Right lobe of liver (tissue), 6 donors: ENCODE data around the gene MIR17HG. TPM values are rescaled to one million over a fixed set of nuclear protein-coding genes. Genes with fewer than 3 reads are reported as not detected.

ENCODE experiments used
- ATAC-seq, 4 donors: fragments of 200-7000 bp; cut with Tn5 transposase; one replicate each; pipeline ENCODE4 v1.9.1; 2020; ENCODE audit warnings: mild to moderate bottlenecking in 4 of 4, moderate library complexity in 4 of 4
- DNase-seq, 3 donors: peaks; one replicate each; pipeline ENCODE4 v3.0.0-alpha.2; 2020
- H3K27ac ChIP-seq, 3 donors: fragments of 200-600 bp; one replicate each; pipeline ENCODE4 v1.8.0; 2022
- H3K27me3 ChIP-seq, 2 donors: fragments of 200-600 bp; one replicate each; pipeline ENCODE4 v1.8.0; 2022
- H3K36me3 ChIP-seq, 4 donors: fragments of 200-600 bp; sonication (generic) in 1 of 4; one replicate each; pipeline versions ENCODE4 v1.5.1 to v1.8.0; 2017 to 2022; ENCODE audit warnings: control low read depth in 1 of 4
- H3K4me1 ChIP-seq, 4 donors: fragments of 200-600 bp; sonication (generic) in 1 of 4; one replicate each; pipeline versions ENCODE4 v1.5.1 to v1.8.0; 2017 to 2022; ENCODE audit warnings: control low read depth in 1 of 4
- H3K4me3 ChIP-seq, 3 donors: fragments of 200-600 bp; one replicate each; pipeline ENCODE4 v1.8.0; 2022
- H3K9me3 ChIP-seq, 4 donors: fragments of 200-600 bp; sonication (generic) in 1 of 4; one replicate each; pipeline versions ENCODE4 v1.5.1 to v1.8.0; 2017 to 2022; ENCODE audit warnings: control low read depth in 1 of 4
- POLR2A ChIP-seq: fragments of 450-650 bp; IDR thresholded peaks from one replicate; pipeline ENCODE4 v1.6.1; 2017; ENCODE audit warnings: antibody characterized with exemption, mild to moderate bottlenecking
- WGBS: methylation state at CpG from one replicate; pipeline ENCODE4 v1.1.6; 2018; ENCODE audit warnings: low coverage, low lambda C conversion rate; ENCODE audit not compliant: insufficient coverage; ENCODE audit errors: missing lambda C conversion rate; 5-methylcytosine and 5-hydroxymethylcytosine counted together
- intact Hi-C, 2 donors: fragments of 100-400 bp; cut with DNase I; formaldehyde crosslinking; loops; one replicate each; pipeline versions ENCODE4 v1.11.2 to v1.14.1; 2022
- total RNA-seq, 6 experiments: library from RNA; depleted of rRNA in 2 of 6; stranded (reverse); fragments of >200 nt in 2 of 6; fragmentation: NEBNext Ultra II Directional in 3 of 6; extraction: Animal tissue kit (Norgen Biotek cat#: 25700) in 3 of 6; gene quantifications; one replicate each; pipeline versions ENCODE4 v1.1.0 to v1.2.4, GENCODE V29; 2016 to 2023
- TF ChIP-seq, protein P1 (sequence below), 4 donors: fragments of 200-600 bp in 3 of 4; fragments of 450-650 bp in 1 of 4; IDR thresholded peaks; one replicate each; pipeline versions ENCODE4 v1.5.1 to v1.8.0; 2016 to 2022; ENCODE audit warnings: antibody characterized with exemption in 4 of 4, mild to moderate bottlenecking in 2 of 4
- donor health status: DM: no; HTN: yes; CAD: no.
- donor health status: DM: no; HTN: no; CAD: no.
- donor health status: DM: no; HTN: no; CAD: no.
- donor health status: DM: no; HTN: yes; CAD: no.
- donor health status: DM: no; HTN: yes; CAD: no.

MIR17HG gene
- total RNA-seq, 6 experiments from 2014 or later = 1.8 to 3.8 (median 2.4) TPM

DNA sequence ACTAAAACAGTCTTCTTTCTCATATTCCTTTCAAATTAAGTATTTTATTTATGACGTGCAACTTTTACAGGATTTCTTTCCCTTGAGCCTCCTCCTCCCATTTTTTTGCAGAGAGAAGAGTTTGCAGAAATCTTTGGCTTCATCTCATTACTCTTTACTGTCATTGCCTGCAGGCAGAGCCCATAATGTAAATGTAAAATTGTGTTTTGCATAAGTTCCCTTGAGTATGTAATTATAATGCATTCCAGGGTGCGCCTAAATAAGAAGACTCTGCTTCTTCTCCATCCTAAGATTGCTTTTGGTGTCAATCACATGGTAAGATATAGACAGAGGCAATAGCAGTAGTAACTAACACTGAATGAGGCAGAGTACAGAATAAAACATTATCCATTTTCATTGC is 23.0 kb downstream of the MIR17HG start:
- no peaks in the 10 kb centered on the region for H3K9me3 ChIP-seq
- H3K27me3 ChIP-seq = no peaks in the 10 kb centered on the region
- TF ChIP-seq POLR2A = no peak
- TF ChIP-seq, protein P1, sequence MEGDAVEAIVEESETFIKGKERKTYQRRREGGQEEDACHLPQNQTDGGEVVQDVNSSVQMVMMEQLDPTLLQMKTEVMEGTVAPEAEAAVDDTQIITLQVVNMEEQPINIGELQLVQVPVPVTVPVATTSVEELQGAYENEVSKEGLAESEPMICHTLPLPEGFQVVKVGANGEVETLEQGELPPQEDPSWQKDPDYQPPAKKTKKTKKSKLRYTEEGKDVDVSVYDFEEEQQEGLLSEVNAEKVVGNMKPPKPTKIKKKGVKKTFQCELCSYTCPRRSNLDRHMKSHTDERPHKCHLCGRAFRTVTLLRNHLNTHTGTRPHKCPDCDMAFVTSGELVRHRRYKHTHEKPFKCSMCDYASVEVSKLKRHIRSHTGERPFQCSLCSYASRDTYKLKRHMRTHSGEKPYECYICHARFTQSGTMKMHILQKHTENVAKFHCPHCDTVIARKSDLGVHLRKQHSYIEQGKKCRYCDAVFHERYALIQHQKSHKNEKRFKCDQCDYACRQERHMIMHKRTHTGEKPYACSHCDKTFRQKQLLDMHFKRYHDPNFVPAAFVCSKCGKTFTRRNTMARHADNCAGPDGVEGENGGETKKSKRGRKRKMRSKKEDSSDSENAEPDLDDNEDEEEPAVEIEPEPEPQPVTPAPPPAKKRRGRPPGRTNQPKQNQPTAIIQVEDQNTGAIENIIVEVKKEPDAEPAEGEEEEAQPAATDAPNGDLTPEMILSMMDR (IDR thresholded peaks at IDR 0.05) = no peak
- WGBS = 94% methylated on average over 2 of the region's 2 CpGs
- H3K27ac ChIP-seq = no peak overlapping the region
- ATAC-seq (no peak), DNase-seq (no peak)
- no peak overlapping the region for H3K4me3 ChIP-seq
- H3K36me3 ChIP-seq = no peaks in the 10 kb centered on the region
- intact Hi-C loops = no loop called here
- peaks cover 0 to 15% (median 7%) of the 10 kb centered on the region in 4 donors for H3K4me1 ChIP-seq

DNA sequence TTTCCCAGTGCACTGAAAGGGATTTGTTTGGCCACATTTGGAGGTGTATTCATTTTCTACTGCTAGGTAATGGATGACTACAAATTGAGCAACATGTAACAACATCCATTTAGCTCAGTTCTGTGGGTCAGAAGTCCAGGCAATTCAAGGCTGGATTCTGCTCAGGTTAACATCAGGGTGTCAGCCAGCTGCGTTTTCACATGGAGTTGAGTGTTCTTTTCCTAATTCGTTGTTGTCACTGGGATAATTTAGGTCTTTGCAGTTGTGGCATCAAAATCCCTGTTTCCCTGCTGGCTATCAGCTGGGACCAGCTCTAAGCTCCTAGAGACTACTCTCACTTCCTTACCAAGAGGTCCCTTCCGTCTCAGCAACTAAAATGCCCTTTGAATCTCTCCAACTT is 25.4 kb downstream of the MIR17HG start:
- Histone ChIP-seq H3K9me3 (no peaks in the 10 kb centered on the region), H3K4me3 (peak overlapping the region in 1 of 3 donors; percentile 10), H3K27me3 (no peaks in the 10 kb centered on the region), H3K4me1 (peaks cover 0 to 15% (median 7%) of the 10 kb centered on the region in 4 donors), H3K27ac (peak overlapping the region in 2 of 3 donors; percentile 66 to 76), H3K36me3 (no peaks in the 10 kb centered on the region)
- TF ChIP-seq POLR2A = peak; percentile 41
- TF ChIP-seq, protein P1 (IDR thresholded peaks at IDR 0.05) = no peak
- ATAC-seq (peak; percentile 92 to 97 (median 94)), DNase-seq (peak in 1 of 3 donors; percentile 69)
- intact Hi-C loops = no loop called here
- WGBS = 20% methylated on average over 3 of the region's 3 CpGs

DNA sequence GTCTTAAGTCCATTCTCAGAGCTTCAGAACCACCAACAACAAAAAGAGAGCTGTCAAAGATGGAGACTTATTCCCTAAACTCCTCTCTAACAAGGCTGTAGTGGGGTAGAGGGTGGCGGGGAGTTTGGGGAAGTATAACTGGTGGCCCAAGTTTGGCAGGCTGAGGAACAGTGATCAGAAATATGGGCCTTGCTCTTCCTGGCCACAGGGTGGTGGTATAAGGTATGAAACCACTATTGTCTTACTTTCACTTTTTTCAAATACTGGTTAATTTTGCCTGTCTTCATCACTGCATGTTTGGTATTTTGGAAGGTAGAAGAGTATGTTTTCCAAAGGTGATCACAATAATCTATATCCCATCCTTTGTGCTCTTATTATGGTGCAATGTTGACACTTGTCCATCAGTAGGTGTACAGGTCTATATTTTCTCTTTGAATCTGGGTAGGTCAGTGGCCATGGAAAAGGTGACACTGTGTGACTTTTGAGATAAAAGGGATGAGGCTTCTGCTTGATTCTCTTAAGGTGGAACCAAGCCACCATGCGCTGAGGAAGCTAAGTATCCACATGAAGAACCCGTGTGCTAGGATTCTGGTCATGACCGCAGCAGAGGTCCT is 27.7 kb downstream of the MIR17HG start:
- WGBS = 74% methylated on average over 4 of the region's 4 CpGs
- no peak overlapping the region for H3K27ac ChIP-seq
- TF ChIP-seq, protein P1 (IDR thresholded peaks at IDR 0.05) = peak; percentile 44 to 62 (median 52)
- no peak for TF ChIP-seq POLR2A
- no peak for DNase-seq
- no peaks in the 10 kb centered on the region for H3K36me3 ChIP-seq
- no peaks in the 10 kb centered on the region for H3K27me3 ChIP-seq
- ATAC-seq = peak; percentile 56 to 71 (median 62)
- H3K9me3 ChIP-seq = no peaks in the 10 kb centered on the region
- intact Hi-C loops = no loop called here
- H3K4me3 ChIP-seq = no peak overlapping the region
- H3K4me1 ChIP-seq = peaks cover 0 to 15% (median 7%) of the 10 kb centered on the region in 4 donors

DNA sequence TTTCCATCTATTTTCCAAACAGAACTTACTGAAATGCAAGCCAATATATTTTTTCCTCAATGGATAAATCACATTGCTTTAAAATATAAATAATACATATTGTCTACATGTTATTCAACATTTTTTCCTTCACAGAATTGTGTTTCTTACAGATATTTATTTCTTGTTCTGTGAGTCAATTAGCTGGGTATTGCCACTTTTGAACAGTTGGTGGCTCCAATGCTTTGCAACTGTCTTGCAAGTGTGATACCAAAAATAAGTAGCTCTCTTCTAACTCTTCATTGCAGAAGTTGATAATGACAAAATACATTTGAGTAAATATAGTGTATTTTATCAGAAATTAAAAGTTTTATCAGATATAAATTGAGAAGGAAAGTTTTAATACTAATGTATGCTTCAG is 33.9 kb downstream of the MIR17HG start:
- no peaks in the 10 kb centered on the region for H3K27me3 ChIP-seq
- H3K4me1 ChIP-seq = no peaks in the 10 kb centered on the region
- DNase-seq = no peak
- H3K9me3 ChIP-seq = no peaks in the 10 kb centered on the region
- H3K36me3 ChIP-seq = no peaks in the 10 kb centered on the region
- no peak overlapping the region for H3K27ac ChIP-seq
- H3K4me3 ChIP-seq = no peak overlapping the region
- TF ChIP-seq, protein P1 (IDR thresholded peaks at IDR 0.05) = peak; percentile 36 to 49 (median 43)
- no peak for TF ChIP-seq POLR2A
- intact Hi-C loops = no loop called here
- ATAC-seq = peak in 2 of 4 donors; percentile 36 to 53
